CD14-positive monocyte (primary cell): ENCODE measurements around the gene MYH7B. TPM values are rescaled to one million over a fixed set of nuclear protein-coding genes. Genes with fewer than 3 reads are reported as not detected.
A peak's percentile ranks its signal among the peaks of the same experiment; 100 is the strongest.

ENCODE experiments used
- DNase-seq, 3 donors: peaks; one replicate each; pipeline ENCODE4 v3.0.0-alpha.2; 2011 to 2022
- H2AFZ ChIP-seq: 2 replicates; pipeline ENCODE4 v1.6.0; 2012; ENCODE audit warnings: mild to moderate bottlenecking, low read depth, low read length, inconsistent platforms; ENCODE audit not compliant: insufficient read depth, poor library complexity, severe bottlenecking
- H3K27ac ChIP-seq, 2 donors: 1 replicate in 1 of 2; 2 replicates in 1 of 2; pipeline ENCODE4 v1.5.1; 2012 to 2013; ENCODE audit warnings: low read length in 2 of 2, control low read depth in 1 of 2, inconsistent platforms in 1 of 2, low read depth in 1 of 2, mild to moderate bottlenecking in 1 of 2
- H3K27me3 ChIP-seq, 2 donors: one replicate each; pipeline versions ENCODE4 v1.6.0 to v1.6.1; 2011 to 2013; ENCODE audit warnings: low read length in 2 of 2; ENCODE audit not compliant: control insufficient read depth in 2 of 2, insufficient read depth in 2 of 2
- H3K36me3 ChIP-seq, 2 donors: replicated peaks in 1 of 2; 1 replicate in 1 of 2; 2 replicates in 1 of 2; pipeline versions ENCODE4 v1.5.1 to v1.6.1; 2012 to 2013; ENCODE audit warnings: low read length in 2 of 2, control low read depth in 1 of 2, inconsistent platforms in 1 of 2, mild to moderate bottlenecking in 1 of 2; ENCODE audit not compliant: insufficient read depth in 2 of 2, control insufficient read depth in 1 of 2
- H3K4me1 ChIP-seq, 2 donors: 1 replicate in 1 of 2; 2 replicates in 1 of 2; pipeline versions ENCODE4 v1.5.1 to v1.6.1; 2012 to 2013; ENCODE audit warnings: low read length in 2 of 2, control low read depth in 1 of 2, inconsistent platforms in 1 of 2, mild to moderate bottlenecking in 1 of 2, moderate library complexity in 1 of 2; ENCODE audit not compliant: insufficient read depth in 2 of 2, control insufficient read depth in 1 of 2
- H3K4me2 ChIP-seq: replicated peaks from 2 replicates; pipeline ENCODE3; 2012; ENCODE audit warnings: low read length, moderate library complexity, mild to moderate bottlenecking; ENCODE audit not compliant: poor library complexity, severe bottlenecking; ENCODE audit errors: extremely low read depth
- H3K4me3 ChIP-seq, 3 experiments: fragments of 200-600 bp in 1 of 3; sonication (generic) in 1 of 3; replicated peaks in 1 of 3; 1 replicate in 2 of 3; 2 replicates in 1 of 3; pipeline ENCODE4 v1.5.1; 2011 to 2013; ENCODE audit warnings: low read length in 3 of 3, mild to moderate bottlenecking in 3 of 3, control low read depth in 2 of 3, low read depth in 2 of 3, inconsistent platforms in 1 of 3, moderate library complexity in 1 of 3
- H3K79me2 ChIP-seq: 2 replicates; pipeline ENCODE4 v1.6.0; 2012; ENCODE audit warnings: mild to moderate bottlenecking, control low read depth, inconsistent platforms, low read length, moderate library complexity; ENCODE audit not compliant: insufficient read depth
- H3K9ac ChIP-seq: 2 replicates; pipeline ENCODE4 v1.6.0; 2017; ENCODE audit warnings: low read length, mild to moderate bottlenecking; ENCODE audit not compliant: insufficient read depth, poor library complexity, severe bottlenecking
- H3K9me3 ChIP-seq, 2 donors: replicated peaks in 1 of 2; 1 replicate in 1 of 2; 2 replicates in 1 of 2; pipeline versions ENCODE4 v1.5.1 to v1.6.1; 2012 to 2013; ENCODE audit warnings: low read length in 2 of 2, control low read depth in 1 of 2; ENCODE audit not compliant: control insufficient read depth in 1 of 2, insufficient read depth in 1 of 2
- H4K20me1 ChIP-seq: 2 replicates; pipeline ENCODE4 v1.6.0; 2012; ENCODE audit warnings: mild to moderate bottlenecking, low read length, control low read depth, moderate library complexity; ENCODE audit not compliant: insufficient read depth
- H3K27ac Mint-ChIP-seq, 7 donors: one replicate each; pipeline ENCODE4 v1.8.0; 2020; ENCODE audit warnings: mild to moderate bottlenecking in 7 of 7, mixed read lengths in 7 of 7, moderate library complexity in 6 of 7, inconsistent platforms in 2 of 7
- H3K27me3 Mint-ChIP-seq, 3 donors: one replicate each; pipeline ENCODE4 v1.8.0; 2021 to 2022; ENCODE audit warnings: low read depth in 3 of 3, mild to moderate bottlenecking in 3 of 3, mixed read lengths in 3 of 3, moderate library complexity in 3 of 3, inconsistent platforms in 1 of 3
- H3K36me3 Mint-ChIP-seq, 2 donors: one replicate each; pipeline ENCODE4 v1.8.0; 2020; ENCODE audit warnings: mixed read lengths in 2 of 2, inconsistent platforms in 1 of 2, mild to moderate bottlenecking in 1 of 2
- H3K4me1 Mint-ChIP-seq: one replicate; pipeline ENCODE4 v1.8.0; 2020; ENCODE audit warnings: mild to moderate bottlenecking, mixed read lengths
- H3K4me3 Mint-ChIP-seq, 2 donors: one replicate each; pipeline ENCODE4 v1.8.0; 2020; ENCODE audit warnings: mild to moderate bottlenecking in 2 of 2, mixed read lengths in 2 of 2, moderate library complexity in 1 of 2
- H3K9me3 Mint-ChIP-seq, 7 donors: one replicate each; pipeline ENCODE4 v1.8.0; 2020 to 2022; ENCODE audit warnings: mixed read lengths in 7 of 7, mild to moderate bottlenecking in 6 of 7, moderate library complexity in 6 of 7, inconsistent platforms in 2 of 7
- WGBS: methylation state at CpG from one replicate; pipeline ENCODE4 v1.1.5; 2013; ENCODE audit warnings: missing lambda C conversion rate; ENCODE audit not compliant: insufficient coverage; 5-methylcytosine and 5-hydroxymethylcytosine counted together
- intact Hi-C, 2 donors: fragments of 100-400 bp; cut with micrococcal nuclease; formaldehyde crosslinking; loops; one replicate each; pipeline versions ENCODE4 v1.15.0 to v1.15.1; 2023
- polyA plus RNA-seq, 3 donors: library from polyadenylated mRNA; depleted of rRNA in 1 of 3; unstranded in 2 of 3; stranded (reverse) in 1 of 3; fragments of 300-500 nt in 2 of 3; fragments of >200 nt in 1 of 3; fragmentation: Illumina TruSeq in 2 of 3; gene quantifications; 1 replicate in 2 of 3; 2 replicates in 1 of 3; pipeline ENCODE4 v1.2.3, GENCODE V29; 2012 to 2021
- TF ChIP-seq, protein P1 (sequence below): fragments of 200-600 bp; IDR thresholded peaks from one replicate; pipeline ENCODE4 v1.8.0; 2022; ENCODE audit warnings: antibody characterized with exemption, mild to moderate bottlenecking

Gene MYH7B
- polyA plus RNA-seq, 3 donors: 0.75 TPM; not detected in 2

DNA sequence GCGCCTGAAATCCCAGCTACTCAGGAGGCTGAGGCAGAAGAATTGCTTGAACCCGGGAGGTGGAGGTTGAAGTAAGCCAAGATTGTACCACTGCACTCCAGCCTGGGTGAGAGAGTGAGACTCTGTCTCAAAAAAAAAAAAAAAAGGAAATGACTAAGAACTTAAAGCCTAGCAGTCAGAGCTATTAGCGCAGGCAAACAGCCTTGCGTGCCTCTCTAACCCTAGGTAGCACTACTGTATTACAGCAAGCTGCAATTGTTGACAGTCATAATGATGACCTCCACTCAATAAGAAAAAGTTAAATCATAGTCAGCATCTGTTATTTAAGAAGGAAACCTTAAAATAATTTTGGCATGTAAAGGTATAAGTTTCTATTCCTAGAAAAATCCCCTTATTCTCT, 14.4 kb upstream of the MYH7B start:
- no peak overlapping the region for H3K9ac ChIP-seq
- WGBS: no CpG with 5 or more reads among the region's 4 CpGs
- H3K36me3 Mint-ChIP-seq: peaks cover 43 to 51% of the 10 kb centered on the region in 2 donors

DNA sequence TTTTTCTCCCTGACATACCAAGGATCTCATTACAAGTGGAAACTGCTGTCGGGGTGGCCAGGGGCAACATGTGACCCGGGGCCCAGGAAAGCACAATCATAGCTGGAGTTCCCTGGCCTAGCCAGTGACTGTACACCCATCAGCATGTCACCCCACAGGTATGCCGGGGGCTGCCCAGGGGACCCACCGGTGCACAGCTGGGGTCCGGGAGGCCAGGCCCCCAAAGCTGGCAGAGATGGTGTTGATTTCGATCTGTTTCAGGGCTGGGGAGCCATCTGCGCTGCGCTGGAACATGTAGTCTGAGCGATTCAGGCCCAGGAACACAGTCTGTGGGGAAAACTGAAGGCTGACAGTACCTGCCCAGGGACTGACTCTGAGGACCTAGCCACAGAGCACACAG, 13.4 kb upstream of the MYH7B start:
- Histone ChIP-seq H3K27me3 (no peaks in the 10 kb centered on the region), H2AFZ (no peak overlapping the region), H3K4me3 (no peak overlapping the region), H4K20me1 (no peaks in the 10 kb centered on the region), H3K36me3 (peaks cover 28 to 44% of the 10 kb centered on the region in 2 donors), H3K9me3 (no peaks in the 10 kb centered on the region), H3K27ac (peak overlapping the region in 1 of 2 donors; percentile 89), H3K4me2 (no peak overlapping the region), H3K79me2 (no peaks in the 10 kb centered on the region), H3K4me1 (peaks cover 42 to 43% of the 10 kb centered on the region in 2 donors), H3K9ac (no peak overlapping the region)
- intact Hi-C loops: loop anchor here in 1 of 2 donors (5.0 kb wide), 1 partner anchor 65 kb away; the partner anchor contains the start of gene ACSS2
- peaks cover 0 to 2% (median 0%) of the 10 kb centered on the region in 3 donors for H3K27me3 Mint-ChIP-seq
- peak overlapping the region in 3 of 7 donors; percentile 25 to 60 (median 31) for H3K27ac Mint-ChIP-seq
- WGBS: 100% methylated on average over 8 of the region's 9 CpGs
- H3K4me3 Mint-ChIP-seq: no peak overlapping the region
- DNase-seq: no peak
- TF ChIP-seq, protein P1, sequence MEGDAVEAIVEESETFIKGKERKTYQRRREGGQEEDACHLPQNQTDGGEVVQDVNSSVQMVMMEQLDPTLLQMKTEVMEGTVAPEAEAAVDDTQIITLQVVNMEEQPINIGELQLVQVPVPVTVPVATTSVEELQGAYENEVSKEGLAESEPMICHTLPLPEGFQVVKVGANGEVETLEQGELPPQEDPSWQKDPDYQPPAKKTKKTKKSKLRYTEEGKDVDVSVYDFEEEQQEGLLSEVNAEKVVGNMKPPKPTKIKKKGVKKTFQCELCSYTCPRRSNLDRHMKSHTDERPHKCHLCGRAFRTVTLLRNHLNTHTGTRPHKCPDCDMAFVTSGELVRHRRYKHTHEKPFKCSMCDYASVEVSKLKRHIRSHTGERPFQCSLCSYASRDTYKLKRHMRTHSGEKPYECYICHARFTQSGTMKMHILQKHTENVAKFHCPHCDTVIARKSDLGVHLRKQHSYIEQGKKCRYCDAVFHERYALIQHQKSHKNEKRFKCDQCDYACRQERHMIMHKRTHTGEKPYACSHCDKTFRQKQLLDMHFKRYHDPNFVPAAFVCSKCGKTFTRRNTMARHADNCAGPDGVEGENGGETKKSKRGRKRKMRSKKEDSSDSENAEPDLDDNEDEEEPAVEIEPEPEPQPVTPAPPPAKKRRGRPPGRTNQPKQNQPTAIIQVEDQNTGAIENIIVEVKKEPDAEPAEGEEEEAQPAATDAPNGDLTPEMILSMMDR: no peak
- peaks cover 38 to 41% of the 10 kb centered on the region in 2 donors for H3K36me3 Mint-ChIP-seq
- peaks cover 38% of the 10 kb centered on the region for H3K4me1 Mint-ChIP-seq
- no peaks in the 10 kb centered on the region for H3K9me3 Mint-ChIP-seq

More for the DNA sequence above, 14.4 kb upstream of the MYH7B start:
- no peak overlapping the region for H2AFZ ChIP-seq
- H3K27me3 Mint-ChIP-seq: peaks cover 0 to 2% (median 0%) of the 10 kb centered on the region in 3 donors
- H4K20me1 ChIP-seq: no peaks in the 10 kb centered on the region
- H3K27ac ChIP-seq: peak overlapping the region in 1 of 2 donors; percentile 89
- no peak overlapping the region for H3K4me3 ChIP-seq
- H3K36me3 ChIP-seq: peaks cover 32 to 46% of the 10 kb centered on the region in 2 donors
- no peaks in the 10 kb centered on the region for H3K9me3 ChIP-seq
- DNase-seq: peak; percentile 68 to 80 (median 78)
- peaks cover 38% of the 10 kb centered on the region for H3K4me1 Mint-ChIP-seq
- H3K27ac Mint-ChIP-seq: peak overlapping the region in 6 of 7 donors; percentile 2 to 74 (median 60)
- H3K4me2 ChIP-seq: no peak overlapping the region
- TF ChIP-seq, protein P1: no peak
- H3K27me3 ChIP-seq: no peaks in the 10 kb centered on the region
- H3K79me2 ChIP-seq: no peaks in the 10 kb centered on the region
- no peaks in the 10 kb centered on the region for H3K9me3 Mint-ChIP-seq
- intact Hi-C loops: loop anchor here in 1 of 2 donors (5.0 kb wide), 1 partner anchor 64 kb away; the partner anchor contains the start of gene ACSS2
- peaks cover 42 to 43% of the 10 kb centered on the region in 2 donors for H3K4me1 ChIP-seq
- no peak overlapping the region for H3K4me3 Mint-ChIP-seq
